ENCODE measurements around the gene RPAIN.
A peak's percentile ranks its signal among the peaks of the same experiment; 100 is the strongest.
"Not testable (repeated sequence)": the region's sequence is repeated elsewhere in the genome, so short reads cannot be mapped to it uniquely, and the experiment has no call there.

RPAIN gene

DNA sequence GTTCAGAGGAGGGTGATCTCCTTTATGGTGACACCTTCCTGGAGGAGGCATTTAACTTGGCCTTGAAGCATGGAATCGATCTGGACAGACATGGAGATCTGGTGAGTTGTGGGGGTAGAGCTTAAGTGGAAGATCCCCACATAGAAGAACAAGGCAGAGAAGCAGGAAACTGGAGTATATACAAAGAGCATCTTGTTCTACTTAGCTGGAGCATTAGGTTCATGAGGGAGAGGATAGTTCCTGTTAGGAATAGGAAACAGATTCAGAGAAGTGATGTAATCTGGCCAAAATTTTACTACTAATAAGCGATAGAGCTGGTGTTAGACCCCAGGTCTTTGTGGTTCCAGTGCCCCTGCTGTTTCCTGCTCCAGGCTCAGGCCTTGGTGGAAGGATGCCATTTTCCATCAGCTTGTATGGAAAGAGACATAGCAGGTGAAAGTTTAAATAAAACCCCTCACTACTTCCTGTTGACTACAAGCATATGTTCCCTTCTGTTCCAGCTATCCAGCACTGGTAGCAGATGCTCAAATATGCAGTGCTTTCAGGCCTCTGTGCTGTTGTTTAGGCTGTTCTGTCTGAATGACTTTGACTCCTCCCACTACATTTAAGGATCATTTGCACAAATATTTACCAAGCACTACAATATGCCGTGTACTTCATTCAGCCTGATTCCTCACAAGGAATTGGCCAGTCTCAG lies 9.4 kb downstream of the RPAIN start:
- Histone ChIP-seq H3K4me3 (ENCODE audit: low read depth, low read length) (no peak overlapping the region), H3K23ac (ENCODE audit: low read length) (no peak overlapping the region), H3K18ac (ENCODE audit: low read length) (no peak overlapping the region), H2BK5ac (ENCODE audit: low read depth, low read length, poor library complexity) (no peak overlapping the region), H3K4ac (ENCODE audit: low read depth, low read length) (no peak overlapping the region), H3K79me1 (ENCODE audit: low read length) (no peaks in the 10 kb centered on the region), H2BK12ac (ENCODE audit: low read length) (no peak overlapping the region), H2AK5ac (ENCODE audit: low read length) (no peak overlapping the region), H3K4me1 (ENCODE audit: control insufficient read depth in 1 of 2, insufficient read depth in 2 of 2, low read length in 2 of 2) (no peaks in the 10 kb centered on the region), H3K4me2 (ENCODE audit: low read length) (no peak overlapping the region), H3K14ac (ENCODE audit: low read length) (no peak overlapping the region), H3K9me3 (ENCODE audit: insufficient read depth, low read depth, low read length) (no peaks in the 10 kb centered on the region), H4K8ac (ENCODE audit: low read depth, low read length) (no peak overlapping the region), H2AFZ (ENCODE audit: insufficient read depth, low read length, poor library complexity) (no peak overlapping the region), H3K36me3 (ENCODE audit: control insufficient read depth in 1 of 2, insufficient read depth in 2 of 2, low read length in 2 of 2) (peaks cover 42 to 68% of the 10 kb centered on the region in 2 experiments), H3K27ac (ENCODE audit: low read depth, low read length) (no peak overlapping the region), H3K27me3 (ENCODE audit: insufficient read depth, low read length) (no peaks in the 10 kb centered on the region), H2BK120ac (ENCODE audit: insufficient read depth, low read length, poor library complexity) (no peak overlapping the region), H3K9ac (ENCODE audit: low read length) (no peak overlapping the region), H4K91ac (ENCODE audit: low read depth, low read length) (no peak overlapping the region), H3K79me2 (ENCODE audit: control insufficient read depth, insufficient read depth, low read length, poor library complexity) (no peaks in the 10 kb centered on the region), H4K12ac (ENCODE audit: low read depth, low read length) (no peak overlapping the region)
- WGBS (ENCODE audit: extremely low coverage, insufficient coverage, insufficient read length), result no CpG with 5 or more reads among the region's 3 CpGs
- no peak for DNase-seq

DNA sequence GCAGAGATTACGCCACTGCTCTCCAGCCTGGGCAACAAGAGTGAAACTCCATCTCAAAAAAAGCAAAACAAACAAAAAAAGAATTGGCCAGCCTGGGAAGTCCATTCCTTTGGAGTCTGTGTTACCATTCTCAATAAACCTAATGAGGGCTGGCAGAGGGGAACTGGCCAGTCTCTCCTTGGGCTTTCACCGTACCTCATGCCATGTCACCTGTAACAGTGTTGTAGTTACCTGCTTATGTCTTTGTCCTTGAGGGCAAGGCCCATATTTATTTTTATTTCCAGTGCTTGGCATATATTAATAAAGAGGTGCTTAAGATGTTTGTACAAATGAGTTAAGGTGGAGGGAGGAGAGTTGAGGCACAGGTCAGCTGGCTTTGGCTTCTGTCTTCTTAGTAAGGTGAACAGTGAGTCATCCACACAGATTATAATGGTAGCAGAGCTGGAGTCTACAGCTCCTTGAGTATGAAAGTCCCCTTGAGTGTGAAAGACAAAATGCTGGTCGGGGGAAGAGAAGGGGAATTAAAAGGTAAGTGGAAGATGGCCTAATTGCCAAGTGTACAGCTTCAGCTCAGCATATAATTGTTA lies 10.5 kb downstream of the RPAIN start:
- Histone ChIP-seq H3K4me1 (ENCODE audit: control insufficient read depth in 1 of 2, insufficient read depth in 2 of 2, low read length in 2 of 2) (no peaks in the 10 kb centered on the region), H4K8ac (ENCODE audit: low read depth, low read length) (no peak overlapping the region), H2AFZ (ENCODE audit: insufficient read depth, low read length, poor library complexity) (no peak overlapping the region), H4K91ac (ENCODE audit: low read depth, low read length) (no peak overlapping the region), H3K4me3 (ENCODE audit: low read depth, low read length) (no peak overlapping the region), H3K9me3 (ENCODE audit: insufficient read depth, low read depth, low read length) (no peaks in the 10 kb centered on the region), H3K4ac (ENCODE audit: low read depth, low read length) (no peak overlapping the region), H3K36me3 (ENCODE audit: control insufficient read depth in 1 of 2, insufficient read depth in 2 of 2, low read length in 2 of 2) (peaks cover 44 to 73% of the 10 kb centered on the region in 2 experiments), H3K79me1 (ENCODE audit: low read length) (no peaks in the 10 kb centered on the region), H3K79me2 (ENCODE audit: control insufficient read depth, insufficient read depth, low read length, poor library complexity) (no peaks in the 10 kb centered on the region), H3K27ac (ENCODE audit: low read depth, low read length) (no peak overlapping the region), H2AK5ac (ENCODE audit: low read length) (no peak overlapping the region), H3K9ac (ENCODE audit: low read length) (no peak overlapping the region), H3K27me3 (ENCODE audit: insufficient read depth, low read length) (no peaks in the 10 kb centered on the region), H2BK12ac (ENCODE audit: low read length) (no peak overlapping the region), H2BK120ac (ENCODE audit: insufficient read depth, low read length, poor library complexity) (no peak overlapping the region), H3K23ac (ENCODE audit: low read length) (no peak overlapping the region), H2BK5ac (ENCODE audit: low read depth, low read length, poor library complexity) (no peak overlapping the region), H3K4me2 (ENCODE audit: low read length) (no peak overlapping the region), H4K12ac (ENCODE audit: low read depth, low read length) (no peak overlapping the region), H3K18ac (ENCODE audit: low read length) (no peak overlapping the region), H3K14ac (ENCODE audit: low read length) (no peak overlapping the region)
- peak in 1 of 2 donors; percentile 4 for DNase-seq
- no CpG with 5 or more reads among the region's 3 CpGs for WGBS (ENCODE audit: extremely low coverage, insufficient coverage, insufficient read length)

DNA sequence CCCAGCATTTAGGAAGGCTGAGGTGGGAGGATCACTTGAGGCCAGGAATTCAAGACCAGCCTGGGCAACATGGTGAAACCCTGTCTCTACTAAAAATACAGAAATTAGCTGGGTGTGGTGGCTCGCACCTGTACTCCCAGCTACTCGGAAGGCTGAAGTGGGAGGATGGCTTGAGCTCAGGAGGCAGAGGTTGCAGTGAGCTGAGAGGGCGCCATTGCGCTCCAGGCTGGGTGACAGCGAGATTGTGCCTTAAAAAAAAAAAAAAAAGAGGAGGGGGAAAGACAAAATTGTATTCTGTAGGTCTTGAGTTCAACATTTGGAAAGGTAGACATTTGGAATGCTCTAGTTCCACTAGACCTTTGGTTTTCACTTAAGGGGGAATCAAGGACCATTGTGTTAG lies 11.3 kb downstream of the RPAIN start:
- H3K9me3 ChIP-seq (ENCODE audit: insufficient read depth, low read depth, low read length); H3K23ac ChIP-seq (ENCODE audit: low read length); H4K12ac ChIP-seq (ENCODE audit: low read depth, low read length); H2AK5ac ChIP-seq (ENCODE audit: low read length); H2BK12ac ChIP-seq (ENCODE audit: low read length); H3K4ac ChIP-seq (ENCODE audit: low read depth, low read length); H3K9ac ChIP-seq (ENCODE audit: low read length); H3K79me1 ChIP-seq (ENCODE audit: low read length); H3K27ac ChIP-seq (ENCODE audit: low read depth, low read length); H3K4me3 ChIP-seq (ENCODE audit: low read depth, low read length); H4K8ac ChIP-seq (ENCODE audit: low read depth, low read length); H2BK5ac ChIP-seq (ENCODE audit: low read depth, low read length, poor library complexity); H3K4me1 ChIP-seq (ENCODE audit: control insufficient read depth in 1 of 2, insufficient read depth in 2 of 2, low read length in 2 of 2); H3K14ac ChIP-seq (ENCODE audit: low read length); H3K18ac ChIP-seq (ENCODE audit: low read length); H3K27me3 ChIP-seq (ENCODE audit: insufficient read depth, low read length); DNase-seq; H2AFZ ChIP-seq (ENCODE audit: insufficient read depth, low read length, poor library complexity); H2BK120ac ChIP-seq (ENCODE audit: insufficient read depth, low read length, poor library complexity); H4K91ac ChIP-seq (ENCODE audit: low read depth, low read length); H3K4me2 ChIP-seq (ENCODE audit: low read length); H3K79me2 ChIP-seq (ENCODE audit: control insufficient read depth, insufficient read depth, low read length, poor library complexity): not testable (repeated sequence)
- WGBS (ENCODE audit: extremely low coverage, insufficient coverage, insufficient read length), result no CpG with 5 or more reads among the region's 5 CpGs
- peaks cover 37 to 69% of the 10 kb centered on the region in 2 experiments for H3K36me3 ChIP-seq (ENCODE audit: control insufficient read depth in 1 of 2, insufficient read depth in 2 of 2, low read length in 2 of 2)

DNA sequence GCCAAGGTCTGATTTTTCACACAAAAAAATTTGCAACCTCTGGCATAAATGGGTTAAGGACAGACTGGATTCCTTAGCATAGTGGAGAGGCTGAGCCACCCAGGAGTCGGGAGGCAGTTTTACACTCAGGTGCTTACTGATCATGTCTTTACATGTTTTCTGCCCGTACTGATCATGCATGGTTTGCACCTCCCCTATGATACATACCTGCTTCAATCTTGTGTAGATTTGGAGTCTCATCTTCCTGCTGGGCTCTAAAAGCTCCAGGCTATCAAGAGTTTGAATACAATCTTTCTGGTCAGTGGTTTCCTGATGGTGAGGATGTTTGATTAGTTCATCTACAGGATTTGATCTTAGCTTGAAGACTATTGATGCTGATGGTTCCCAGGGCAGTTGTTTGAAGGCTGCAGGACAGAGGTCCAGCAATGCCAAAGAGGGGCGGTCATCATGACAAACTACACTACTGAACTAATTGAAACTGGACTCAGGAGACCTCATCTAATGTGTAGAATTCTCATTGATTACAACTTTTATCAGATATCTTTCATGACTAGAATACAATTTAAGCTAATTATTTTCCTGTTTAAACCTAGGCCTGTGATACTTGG lies 12.1 kb downstream of the RPAIN start:
- no peak overlapping the region for H2AFZ ChIP-seq (ENCODE audit: insufficient read depth, low read length, poor library complexity)
- no peak overlapping the region for H3K27ac ChIP-seq (ENCODE audit: low read depth, low read length)
- no peaks in the 10 kb centered on the region for H3K9me3 ChIP-seq (ENCODE audit: insufficient read depth, low read depth, low read length)
- H3K79me2 ChIP-seq (ENCODE audit: control insufficient read depth, insufficient read depth, low read length, poor library complexity), result no peaks in the 10 kb centered on the region
- H3K18ac ChIP-seq (ENCODE audit: low read length), result no peak overlapping the region
- no peaks in the 10 kb centered on the region for H3K27me3 ChIP-seq (ENCODE audit: insufficient read depth, low read length)
- H2AK5ac ChIP-seq (ENCODE audit: low read length), result no peak overlapping the region
- no peak overlapping the region for H3K9ac ChIP-seq (ENCODE audit: low read length)
- H3K4me3 ChIP-seq (ENCODE audit: low read depth, low read length), result no peak overlapping the region
- H3K4me2 ChIP-seq (ENCODE audit: low read length), result no peak overlapping the region
- H3K79me1 ChIP-seq (ENCODE audit: low read length), result no peaks in the 10 kb centered on the region
- H2BK12ac ChIP-seq (ENCODE audit: low read length), result no peak overlapping the region
- H2BK120ac ChIP-seq (ENCODE audit: insufficient read depth, low read length, poor library complexity), result no peak overlapping the region
- no peak for DNase-seq
- no peak overlapping the region for H4K91ac ChIP-seq (ENCODE audit: low read depth, low read length)
- no peaks in the 10 kb centered on the region for H3K4me1 ChIP-seq (ENCODE audit: control insufficient read depth in 1 of 2, insufficient read depth in 2 of 2, low read length in 2 of 2)
- H2BK5ac ChIP-seq (ENCODE audit: low read depth, low read length, poor library complexity), result no peak overlapping the region
- H3K36me3 ChIP-seq (ENCODE audit: control insufficient read depth in 1 of 2, insufficient read depth in 2 of 2, low read length in 2 of 2), result peaks cover 40 to 67% of the 10 kb centered on the region in 2 experiments
- H4K8ac ChIP-seq (ENCODE audit: low read depth, low read length), result no peak overlapping the region
- H4K12ac ChIP-seq (ENCODE audit: low read depth, low read length), result no peak overlapping the region
- H3K14ac ChIP-seq (ENCODE audit: low read length), result no peak overlapping the region
- WGBS (ENCODE audit: extremely low coverage, insufficient coverage, insufficient read length), result no CpG with 5 or more reads among the region's 3 CpGs
- H3K4ac ChIP-seq (ENCODE audit: low read depth, low read length), result no peak overlapping the region
- no peak overlapping the region for H3K23ac ChIP-seq (ENCODE audit: low read length)

Measured in trophoblast cell (in vitro differentiated cells and primary cell).